K562 (cell line): Measurements from ENCODE around the gene NRXN3. TPM values are rescaled to one million over a fixed set of nuclear protein-coding genes. Genes with fewer than 3 reads are reported as not detected.

Source experiments
- ATAC-seq: fragments of 200-7000 bp; cut with Tn5 transposase; 3 replicates; pipeline ENCODE4 v1.9.1; 2020; ENCODE audit warnings: moderate library complexity
- BruUV-seq: library from RNA; stranded (reverse); fragments of 400-500 nt; replicated peaks from 2 replicates; lab custom pipeline; 2021; lab: Mats Ljungman, UMichigan
- CTCF ChIA-PET: fragments of 300-600 bp; formaldehyde crosslinking; extraction: SDS; loops from one replicate; lab custom pipeline; 2021; ENCODE audit warnings: low intra/inter-chr PET ratio; lab: Yijun Ruan, JAX
- POLR2A ChIA-PET: fragments of 300-600, 350-650 bp; sonication (Branson Sonifier 250); formaldehyde crosslinking; extraction: SDS; loops from one replicate; lab custom pipeline; 2021; ENCODE audit warnings: antibody characterized with exemption, inconsistent platforms; lab: Yijun Ruan, JAX
- DNase-seq, 4 experiments: peaks; one replicate each; pipeline versions ENCODE4 v3.0.0 to v3.0.0-alpha.2; 2011 to 2018; ENCODE audit warnings: low spot score in 3 of 4, mixed read lengths in 3 of 4; ENCODE audit errors: extremely low read depth in 1 of 4
- FAIRE-seq: peaks from 2 replicates; lab custom pipeline; 2011; peaks lifted over from hg19 to GRCh38; lab: Jason Lieb, UNC
- H2AFZ ChIP-seq: 2 replicates; pipeline ENCODE4 v1.6.0; 2011; ENCODE audit warnings: low read depth, low read length, control low read depth, inconsistent platforms
- H3K27ac ChIP-seq: fragments of 200-600 bp; 3 replicates; pipeline ENCODE4 v1.8.0; 2011; ENCODE audit warnings: low read depth, mild to moderate bottlenecking, control low read depth, inconsistent platforms, low read length, moderate library complexity, mixed read lengths; ENCODE audit errors: extremely low read depth
- H3K27me3 ChIP-seq, 2 experiments: fragments of 300-600 bp in 1 of 2; 2 replicates in 1 of 2; 3 replicates in 1 of 2; pipeline versions ENCODE4 v1.6.0 to v1.8.0; 2011; ENCODE audit warnings: inconsistent platforms in 2 of 2, low read length in 2 of 2, mild to moderate bottlenecking in 1 of 2, mixed read lengths in 1 of 2, moderate library complexity in 1 of 2; ENCODE audit not compliant: control insufficient read depth in 2 of 2, insufficient read depth in 2 of 2
- H3K36me3 ChIP-seq: fragments of 300-600 bp; 3 replicates; pipeline ENCODE4 v1.8.0; 2011; ENCODE audit warnings: mild to moderate bottlenecking, low read length, inconsistent platforms; ENCODE audit not compliant: control insufficient read depth, insufficient read depth
- H3K4me1 ChIP-seq, 2 experiments: fragments of 200-600 bp in 1 of 2; replicated peaks in 1 of 2; 2 replicates in 1 of 2; 3 replicates in 1 of 2; pipeline versions ENCODE4 v1.5.1 to v1.8.0; 2011; ENCODE audit warnings: inconsistent platforms in 2 of 2, low read length in 2 of 2, mild to moderate bottlenecking in 1 of 2, mixed read lengths in 1 of 2, moderate library complexity in 1 of 2; ENCODE audit not compliant: control insufficient read depth in 2 of 2, insufficient read depth in 2 of 2
- H3K4me2 ChIP-seq: 2 replicates; pipeline ENCODE4 v1.6.1; 2011; ENCODE audit warnings: low read length, control low read depth, inconsistent platforms, mixed read lengths; ENCODE audit not compliant: insufficient read depth
- H3K4me3 ChIP-seq: fragments of 200-600 bp; sonication (generic), shearing (Covaris generic); 2 replicates; pipeline ENCODE4 v1.5.1; 2016; ENCODE audit warnings: control low read depth, inconsistent platforms
- H3K79me2 ChIP-seq: fragments of 200-600 bp; 3 replicates; pipeline ENCODE4 v1.8.0; 2011; ENCODE audit warnings: low read length, inconsistent platforms; ENCODE audit not compliant: control insufficient read depth, insufficient read depth
- H3K9ac ChIP-seq, 2 experiments: 2 replicates each; pipeline versions ENCODE4 v1.6.0 to v1.6.1; 2011; ENCODE audit warnings: low read depth in 2 of 2, low read length in 2 of 2, control low read depth in 1 of 2, inconsistent platforms in 1 of 2, mild to moderate bottlenecking in 1 of 2, mixed read lengths in 1 of 2; ENCODE audit not compliant: insufficient read depth in 1 of 2
- H3K9me1 ChIP-seq: one replicate; pipeline ENCODE4 v1.6.0; 2011; ENCODE audit warnings: inconsistent platforms, mild to moderate bottlenecking, low read length, moderate library complexity; ENCODE audit not compliant: control insufficient read depth, insufficient read depth
- H3K9me3 ChIP-seq: replicated peaks from 2 replicates; pipeline ENCODE4 v1.5.1; 2011; ENCODE audit warnings: low read depth, low read length, inconsistent platforms; ENCODE audit not compliant: control insufficient read depth, insufficient read depth
- H4K20me1 ChIP-seq: replicated peaks from 2 replicates; pipeline ENCODE4 v1.6.1; 2011; ENCODE audit warnings: low read length, inconsistent platforms, mixed read lengths; ENCODE audit not compliant: control insufficient read depth, insufficient read depth
- BRD4 ChIP-seq: fragments of 200-600 bp; sonication (generic); IDR thresholded peaks from 2 replicates; pipeline ENCODE4 v1.6.1; 2017; ENCODE audit warnings: inconsistent platforms
- HDGF ChIP-seq: fragments of 450-650 bp; IDR thresholded peaks from 2 replicates; pipeline ENCODE4 v1.6.1; 2016
- HIVEP1 ChIP-seq: fragments of 250-450 bp; sonication (Bioruptor Pico); IDR thresholded peaks from 2 replicates; pipeline ENCODE4 v1.4.0; 2020; ENCODE audit warnings: mild to moderate bottlenecking
- HNRNPH1 ChIP-seq: fragments of 200-400 bp; formaldehyde crosslinking; optimal IDR thresholded peaks from 2 replicates; pipeline ENCODE3; 2017; ENCODE audit warnings: low read depth, mild to moderate bottlenecking, low read length, moderate library complexity
- MCM2 ChIP-seq: fragments of 450-650 bp; IDR thresholded peaks from 2 replicates; pipeline ENCODE4 v1.6.1; 2017; ENCODE audit warnings: low read depth, mild to moderate bottlenecking
- MED1 ChIP-seq: sonication (generic); formaldehyde crosslinking; IDR thresholded peaks from 2 replicates; pipeline ENCODE4 v1.8.1; 2023; ENCODE audit warnings: missing genetic modification reagents, borderline replicate concordance
- PHTF2 ChIP-seq: fragments of 250-450 bp; sonication (Bioruptor Pico); IDR thresholded peaks from 2 replicates; pipeline ENCODE4 v1.5.0; 2021; ENCODE audit warnings: mild to moderate bottlenecking
- RBM22 ChIP-seq: fragments of 200-400 bp; formaldehyde crosslinking; IDR thresholded peaks from 2 replicates; pipeline ENCODE4 v1.6.1; 2018; ENCODE audit warnings: low read length, low read depth; ENCODE audit not compliant: poor library complexity, severe bottlenecking
- RFX5 ChIP-seq: IDR thresholded peaks from 2 replicates; pipeline ENCODE4 v1.6.1; 2011; ENCODE audit warnings: low read depth, mild to moderate bottlenecking, improper control_type of control experiment, low read length
- THRB ChIP-seq: fragments of 450-650 bp; formaldehyde crosslinking; conservative IDR thresholded peaks from 2 replicates; pipeline ENCODE4 v1.4.0; 2022; ENCODE audit warnings: mild to moderate bottlenecking, missing genetic modification characterization
- TRIM28 ChIP-seq: fragments of 450-650 bp; IDR thresholded peaks from 2 replicates; pipeline ENCODE4 v1.6.1; 2017
- WHSC1 ChIP-seq: IDR thresholded peaks from one replicate; pipeline ENCODE4 v1.6.1; 2012; ENCODE audit warnings: low read length, control low read depth, inconsistent platforms
- ZKSCAN1 ChIP-seq: fragments of 150-350 bp; IDR thresholded peaks from 2 replicates; pipeline ENCODE4 v1.6.1; 2016; ENCODE audit warnings: low read depth, low read length
- ZNF124 ChIP-seq: sonication (generic); formaldehyde crosslinking; IDR thresholded peaks from 2 replicates; pipeline ENCODE4 v1.8.1; 2022; ENCODE audit warnings: missing genetic modification reagents
- ZNF586 ChIP-seq: fragments of 450-650 bp; formaldehyde crosslinking; conservative IDR thresholded peaks from 2 replicates; pipeline ENCODE4 v1.4.0; 2020; ENCODE audit warnings: mild to moderate bottlenecking, moderate library complexity
- WGBS: fragments of 100-300 bp; shearing (Covaris generic); methylation state at CpG from one replicate; pipeline ENCODE4 v1.1.6; 2016; ENCODE audit warnings: low coverage, mixed read lengths; ENCODE audit not compliant: insufficient coverage; ENCODE audit errors: missing lambda C conversion rate; 5-methylcytosine and 5-hydroxymethylcytosine counted together
- in situ Hi-C: fragments of 300-500 bp; cut with MboI; formaldehyde crosslinking; loops from 4 replicates; pipeline ENCODE4 v1.15.0; 2018; ENCODE audit warnings: inconsistent platforms, mixed read lengths
- intact Hi-C: fragments of 100-400 bp; cut with micrococcal nuclease; formaldehyde crosslinking; loops from 2 replicates; pipeline ENCODE4 v1.14.2; 2022
- polyA plus RNA-seq, 8 experiments: library from polyadenylated mRNA; depleted of rRNA in 4 of 8; stranded (reverse) in 5 of 8; unstranded in 3 of 8; fragments of >200 nt; fragmentation: Nextera tagmentation in 2 of 8; fragmentation: Illumina TruSeq in 1 of 8; extraction: Ambion mirVana in 2 of 8; extraction: Trizol in 1 of 8; gene quantifications; 2 replicates each; pipeline versions ENCODE4 v1.2.1 to v1.2.3, GENCODE V29; 2011 to 2014; ENCODE audit warnings: inconsistent platforms in 1 of 8, missing spikeins in 1 of 8
- total RNA-seq, 7 experiments: library from RNA; depleted of rRNA in 6 of 7; stranded (reverse); fragments of >200 nt in 6 of 7; fragmentation: Illumina TruSeq in 2 of 7; extraction: Trizol in 2 of 7; gene quantifications; 2 replicates each; pipeline versions ENCODE4 v1.2.1 to v1.2.3, GENCODE V29; 2011 to 2021; ENCODE audit warnings: low replicate concordance in 1 of 7

NRXN3 gene
- total and polyA plus RNA-seq, 9 of the 15 experiments (the other 6 are each of a cell fraction or from before 2014, with no cell fraction given), result 0.09 TPM; not detected in 8

GRCh38 chr14:78297858-78298257, 127.7 kb downstream of the NRXN3 start (continued):
- no peak for TF ChIP-seq TRIM28
- TF ChIP-seq, all 486 proteins: peak for 0

GRCh38 chr14:78298298-78298697, 128.1 kb downstream of the NRXN3 start:
- no peak for FAIRE-seq
- no peak overlapping the region for H3K4me2 ChIP-seq
- no peaks in the 10 kb centered on the region for H3K4me1 ChIP-seq
- no peaks in the 10 kb centered on the region for H3K9me3 ChIP-seq
- H3K27me3 ChIP-seq, result no peaks in the 10 kb centered on the region
- no TSS peak for BruUV-seq
- TF ChIP-seq HNRNPH1 (no peak), PHTF2 (CRISPR knock-in tag) (no peak), RFX5 (no peak), ZNF586 (CRISPR knock-in tag) (no peak), RBM22 (no peak), ZNF124 (CRISPR knock-in tag) (no peak), THRB (no peak), HIVEP1 (CRISPR knock-in tag) (no peak), ZKSCAN1 (no peak), MED1 (CRISPR knock-in tag) (no peak), MCM2 (no peak), HDGF (no peak), BRD4 (no peak), WHSC1 (no peak)
- in situ Hi-C loops (no loop called here), intact Hi-C loops (no loop called here)
- H3K27ac ChIP-seq, result no peak overlapping the region
- ATAC-seq, result no peak
- H3K9me1 ChIP-seq, result no peaks in the 10 kb centered on the region
- DNase-seq, result no peak
- ChIA-PET CTCF (interaction anchor here (0.6 kb wide), 1 partner anchor 277 kb away, joined by 3 read pairs; no protein-coding TSS in a partner anchor), POLR2A (no interaction called here)
- no peaks in the 10 kb centered on the region for H3K79me2 ChIP-seq
- H2AFZ ChIP-seq, result no peak overlapping the region
- 0% methylated on average over 1 of the region's 1 CpG for WGBS
- no peak overlapping the region for H3K9ac ChIP-seq
- H4K20me1 ChIP-seq, result no peaks in the 10 kb centered on the region
- no peaks in the 10 kb centered on the region for H3K36me3 ChIP-seq
- no peak overlapping the region for H3K4me3 ChIP-seq
